HG02798 (cell line): ENCODE results near the gene CILP.
"Not testable (repeated sequence)": the region's sequence is repeated elsewhere in the genome, so short reads cannot be mapped to it uniquely, and the experiment has no call there.

Source experiments
- ATAC-seq: cut with Tn5 transposase; IDR thresholded peaks from one replicate; pipeline ENCODE4 v1.9.1; 2021; ENCODE audit warnings: mild to moderate bottlenecking; ENCODE audit not compliant: unreplicated experiment, poor library complexity

CILP gene

DNA sequence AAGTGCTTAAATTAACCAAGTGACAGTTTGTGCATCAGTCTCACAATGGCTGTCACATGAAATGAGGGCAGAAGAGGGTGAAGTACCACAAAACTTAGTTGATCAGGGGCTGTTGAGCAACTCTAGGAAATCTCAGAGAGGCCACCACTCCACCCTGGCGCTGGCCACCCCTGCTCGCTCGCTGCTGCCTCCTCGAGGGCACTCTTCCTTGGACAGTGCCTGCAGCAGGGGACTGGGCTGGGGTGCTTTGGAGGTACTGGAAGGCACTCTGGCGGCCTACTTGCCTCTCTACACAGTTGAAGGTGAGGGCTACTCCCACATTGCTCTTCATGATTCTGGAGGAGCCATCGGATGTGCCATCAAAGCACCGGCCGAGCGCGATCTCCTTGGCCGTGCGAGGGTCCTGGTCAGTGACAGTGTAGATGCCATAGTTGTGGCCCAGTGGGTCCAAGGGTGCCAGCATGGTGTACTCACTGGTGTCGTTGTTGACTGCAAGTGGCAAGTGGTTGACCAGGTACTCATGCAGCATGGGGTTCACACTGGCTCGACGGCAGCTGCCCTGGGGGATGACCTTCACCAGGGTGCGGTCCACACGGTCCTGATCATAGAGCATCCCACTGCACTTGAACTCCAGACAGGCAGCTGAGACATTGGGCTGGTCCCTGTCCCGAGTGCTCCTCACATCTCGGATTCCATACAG is 14.5 kb downstream of the CILP start:
- ATAC-seq = no peak

- ATAC-seq = no peak
These were observed 15.7 kb downstream of the CILP start for GRCh38 chr15:65195548-65195923.

DNA sequence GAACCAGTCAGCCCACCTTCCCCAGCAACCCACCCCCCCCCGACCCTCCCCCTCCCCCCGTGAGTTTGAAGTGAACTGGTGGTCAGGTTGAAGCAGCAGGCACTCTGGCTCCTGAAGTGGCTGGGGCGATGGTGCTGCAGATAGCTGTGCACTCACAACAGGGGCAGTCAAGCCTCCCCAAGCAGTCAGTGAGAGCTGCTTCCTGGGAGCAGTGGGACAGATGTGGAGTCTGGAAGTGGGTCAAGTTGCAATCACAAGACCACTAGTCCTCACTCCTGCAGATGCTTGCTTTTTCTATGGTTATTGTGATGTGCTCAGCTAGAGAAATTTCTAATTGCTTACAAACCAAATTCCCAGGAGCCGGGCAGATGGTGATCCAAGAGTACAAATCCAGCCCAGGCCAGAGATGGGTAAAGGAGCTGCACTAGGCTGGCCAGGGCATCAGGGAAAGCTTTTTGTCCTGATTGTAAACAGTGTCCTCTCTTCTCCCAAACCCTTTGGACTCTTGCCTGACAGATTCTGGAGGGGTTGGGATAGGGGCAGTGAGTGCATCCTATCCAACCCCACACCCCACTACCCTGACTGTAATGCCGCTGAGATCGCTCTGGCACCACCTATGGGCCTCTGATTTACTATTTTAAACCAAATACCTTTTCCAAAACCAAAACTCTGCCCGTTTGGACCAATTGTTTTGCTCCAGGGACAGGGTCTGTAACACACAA is 16.3 kb downstream of the CILP start:
- no peak for ATAC-seq

DNA sequence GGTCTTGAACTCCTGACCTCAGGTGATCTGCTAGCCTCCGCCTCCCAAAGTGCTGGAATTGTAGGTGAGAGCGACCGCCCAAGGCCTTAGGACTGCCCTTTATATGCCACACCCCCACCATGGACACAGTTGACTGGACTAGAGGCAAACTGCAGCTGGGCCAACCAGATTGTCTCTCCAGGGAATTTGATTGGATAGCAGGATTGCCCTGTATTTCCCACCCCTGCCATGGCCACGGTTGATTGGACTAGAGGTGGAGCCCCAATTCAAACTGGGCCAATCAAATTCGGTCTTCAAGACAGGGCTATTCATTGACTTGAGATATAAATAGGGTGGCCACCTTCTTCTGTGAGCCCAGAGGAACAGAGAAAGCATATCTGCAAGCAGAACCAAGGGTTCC is 19.3 kb downstream of the CILP start:
- ATAC-seq = no peak

DNA sequence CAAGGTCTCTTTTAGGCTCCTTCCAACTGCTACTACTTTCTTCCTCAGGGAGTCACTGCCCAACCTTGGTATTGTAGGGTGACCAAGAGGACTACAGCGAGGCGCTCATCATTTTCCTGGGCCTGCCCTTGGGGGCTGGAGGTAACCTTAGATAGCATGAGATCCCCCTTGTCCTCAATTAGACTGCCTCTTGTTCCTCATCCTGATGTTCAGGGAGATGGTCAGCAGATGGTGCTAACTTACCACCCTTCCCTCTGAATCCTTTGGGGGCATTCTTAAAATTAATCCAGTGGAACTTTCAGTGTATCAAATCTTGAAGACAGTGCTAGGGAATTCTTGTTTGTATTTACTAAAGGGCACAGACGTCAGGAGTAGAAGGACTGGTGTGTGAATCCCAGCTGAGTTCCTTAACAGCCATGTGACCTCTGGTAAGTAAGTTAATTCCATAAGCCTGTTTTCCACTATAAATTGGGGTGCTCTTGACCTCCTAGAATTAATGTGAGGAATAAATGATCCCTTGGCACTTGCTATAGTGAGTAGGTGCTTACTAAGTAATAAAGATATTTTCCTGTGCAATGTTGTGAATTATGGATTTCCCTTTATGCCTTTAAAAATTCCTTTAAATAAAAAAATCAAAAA is 22.1 kb downstream of the CILP start:
- no peak for ATAC-seq

GRCh38 chr15:65188472-65188871 is 22.8 kb downstream of the CILP start:
- ATAC-seq = not testable (repeated sequence)

DNA sequence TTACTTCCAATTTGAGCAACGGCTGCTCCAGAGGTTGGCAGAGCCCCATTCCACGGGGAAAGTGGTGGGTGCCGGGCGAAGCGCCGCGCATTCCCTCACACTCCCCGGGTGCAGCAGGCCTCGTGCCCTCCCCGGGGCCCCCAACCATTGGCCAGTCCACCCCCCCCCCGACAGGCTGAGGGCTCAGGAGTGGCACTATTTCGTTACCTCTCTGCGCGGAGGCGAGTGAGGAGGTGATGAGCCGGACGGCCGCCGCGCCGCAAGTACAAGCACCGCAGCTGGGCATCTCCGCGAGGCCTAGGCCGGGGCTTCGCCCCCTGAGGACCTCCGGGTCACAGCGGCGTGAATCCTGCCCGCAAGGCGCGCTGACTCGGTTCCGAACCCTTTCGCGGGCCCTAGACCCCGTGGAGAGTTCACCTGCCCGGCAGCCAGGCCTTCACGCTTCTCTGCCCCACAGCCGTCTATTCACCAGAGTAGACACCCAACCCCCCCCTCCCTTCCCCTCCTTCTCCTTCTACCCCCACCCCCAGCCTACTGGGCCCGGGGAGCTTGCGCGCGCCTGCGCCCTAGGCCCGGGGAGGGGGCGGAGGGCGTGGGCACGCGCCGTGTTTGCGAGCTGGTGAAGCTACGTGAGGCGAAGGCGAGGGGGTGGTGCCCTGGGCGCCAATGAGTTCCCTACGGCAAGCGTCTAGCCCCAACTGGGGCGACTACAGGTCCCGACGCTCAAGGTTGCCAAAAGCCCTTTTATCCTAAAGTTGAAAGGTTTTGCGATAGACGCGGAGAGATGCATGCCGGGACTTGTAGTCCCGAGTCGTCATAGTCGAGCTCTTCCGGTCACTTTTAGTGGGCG is 26.2 kb downstream of the CILP start, which contains the start of gene CLPX:
Gene CLPX (minus strand): TSS at position 475 of the 850 bp plus-strand sequence. CDS start 189 bp downstream, at position 286.
- ATAC-seq = peak; percentile 86

DNA sequence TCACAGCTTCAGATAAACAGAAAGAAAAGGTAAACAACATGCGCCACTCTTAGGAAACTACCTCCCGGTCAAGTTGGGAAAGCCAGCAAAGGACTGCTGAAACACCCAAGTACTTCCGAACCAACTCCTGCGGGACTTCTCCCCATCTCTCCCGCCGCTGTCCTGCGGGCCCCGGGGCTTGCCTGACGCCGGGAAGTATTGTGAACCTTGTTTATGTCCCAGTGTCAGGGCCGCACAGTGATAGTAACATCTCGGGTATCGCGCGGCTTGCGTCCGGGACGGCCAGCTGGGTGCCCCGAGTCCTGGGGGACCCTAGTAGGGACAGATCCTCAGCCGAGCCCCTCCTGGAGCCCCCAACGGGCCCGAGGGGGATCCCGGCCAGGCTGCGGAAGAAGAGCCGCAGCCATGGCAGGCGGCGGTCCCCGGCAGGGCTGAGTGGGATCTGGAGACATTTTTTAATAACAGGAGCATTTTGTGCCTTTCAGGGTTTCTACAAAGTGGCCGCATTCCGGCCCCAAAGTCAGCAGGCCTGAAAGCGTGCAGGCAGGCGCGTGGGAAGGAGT is 26.9 kb downstream of the CILP start:
- peak; percentile 19 for ATAC-seq

GRCh38 chr15:65183865-65184159 is 27.5 kb downstream of the CILP start:
- no peak for ATAC-seq

DNA sequence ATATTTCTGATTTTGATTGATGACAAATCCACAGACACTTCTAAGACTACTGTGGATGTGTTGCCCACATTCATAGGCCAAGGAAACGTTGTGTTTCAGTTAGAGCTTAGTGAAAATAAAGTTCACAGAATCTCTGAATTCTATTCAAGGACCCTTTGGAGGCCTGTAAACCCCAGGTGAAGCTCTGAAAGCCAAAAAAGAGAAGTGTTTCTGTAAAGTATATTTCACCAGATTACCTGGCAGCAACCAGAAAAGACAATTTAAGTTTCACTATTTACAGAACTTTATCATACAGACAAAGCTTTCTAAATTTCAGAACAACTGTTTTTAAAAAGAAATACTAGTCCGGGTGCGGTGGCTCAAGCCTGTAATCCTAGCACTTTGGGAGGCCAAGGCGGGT is 28.7 kb downstream of the CILP start:
- no peak for ATAC-seq

DNA sequence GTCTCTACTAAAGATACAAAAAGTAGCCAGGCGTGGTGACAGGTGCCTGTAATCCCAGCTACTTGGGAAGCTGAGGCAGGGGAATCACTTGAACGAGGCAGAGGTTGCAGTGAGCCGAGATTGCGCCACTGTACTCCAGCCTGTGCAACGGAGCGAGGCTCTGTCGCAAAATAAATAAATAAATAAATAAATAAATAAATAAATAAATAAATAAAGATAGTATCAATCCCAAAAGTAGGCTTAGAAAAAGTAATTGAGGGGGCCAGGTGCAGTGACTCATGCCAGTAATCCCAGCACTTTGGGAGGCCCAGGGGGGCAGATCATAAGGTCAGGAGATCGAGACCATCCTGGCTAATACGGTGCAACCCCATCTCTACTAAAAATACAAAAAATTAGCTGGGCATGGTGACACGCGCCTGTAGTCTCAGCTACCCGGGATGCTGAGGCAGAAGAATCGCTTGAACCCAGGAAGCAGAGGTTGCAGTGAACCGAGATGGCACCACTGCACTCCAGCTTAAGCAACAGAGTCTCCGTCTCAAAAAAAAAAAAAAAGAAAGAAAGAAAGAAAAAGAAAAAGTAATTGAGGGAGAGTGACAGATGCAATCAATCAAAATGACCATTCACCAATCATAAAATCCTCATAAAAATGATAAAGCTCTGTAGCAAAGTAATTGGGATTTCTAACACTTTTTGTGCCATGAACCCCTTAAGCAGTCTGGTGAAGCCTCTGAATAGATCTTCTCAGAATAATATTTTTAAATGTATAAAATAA is 29.5 kb downstream of the CILP start:
- ATAC-seq = not testable (repeated sequence)

DNA sequence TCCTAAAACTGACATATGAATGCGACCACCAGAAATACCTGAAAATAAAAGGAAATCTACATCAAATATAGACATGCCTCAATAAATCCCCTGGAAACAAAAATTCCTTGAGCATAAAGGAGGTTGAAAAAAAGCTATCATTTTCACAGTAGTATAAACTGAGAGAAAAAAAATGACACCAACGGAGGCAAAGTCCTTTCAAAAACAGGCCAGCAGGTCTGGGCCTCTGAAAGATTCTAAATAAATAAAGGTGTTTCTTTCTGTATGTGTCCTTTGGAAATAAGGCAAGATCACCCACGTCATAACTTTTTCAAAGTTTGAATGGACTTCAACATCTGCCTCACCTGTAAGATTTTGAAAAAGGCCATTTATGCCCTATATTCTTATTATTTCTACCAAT is 31.1 kb downstream of the CILP start:
- no peak for ATAC-seq

DNA sequence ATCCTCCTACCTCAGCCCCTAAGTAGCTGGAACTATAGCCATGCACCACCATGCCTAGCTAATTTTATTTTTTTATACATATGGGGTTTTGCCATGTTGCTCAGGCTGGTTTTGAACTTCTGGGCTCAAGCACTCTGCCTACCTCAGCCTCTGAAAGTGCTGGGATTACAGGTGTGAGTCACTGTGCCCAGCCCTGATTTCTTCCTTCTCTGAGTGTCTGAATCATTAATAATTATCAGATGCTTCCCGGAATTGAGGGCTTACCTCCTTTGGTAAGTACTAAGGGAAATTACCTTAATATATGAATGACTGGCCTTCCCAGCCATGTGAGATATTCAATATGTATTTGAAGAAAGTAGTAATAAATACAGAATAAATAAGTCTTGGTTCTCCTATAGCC is 33.4 kb downstream of the CILP start:
- ATAC-seq = no peak

DNA sequence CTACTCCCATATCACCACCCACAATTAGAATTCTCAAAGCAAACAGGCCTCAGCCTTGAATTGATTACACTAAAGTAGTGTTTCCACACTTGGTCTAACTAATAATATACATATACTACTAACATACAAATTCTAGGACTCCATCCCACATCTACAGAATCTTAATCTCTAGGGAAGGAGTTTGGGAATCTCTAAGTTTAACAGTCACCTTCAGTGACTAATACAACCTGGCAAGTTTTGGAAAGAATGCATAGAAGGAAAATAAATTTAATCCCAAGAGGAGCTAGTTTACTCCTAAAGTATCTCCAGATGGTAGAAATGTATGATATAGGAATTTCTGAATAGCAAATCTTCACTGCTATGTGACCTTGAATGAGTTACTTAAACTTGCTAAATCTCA is 35.2 kb downstream of the CILP start:
- ATAC-seq = no peak

DNA sequence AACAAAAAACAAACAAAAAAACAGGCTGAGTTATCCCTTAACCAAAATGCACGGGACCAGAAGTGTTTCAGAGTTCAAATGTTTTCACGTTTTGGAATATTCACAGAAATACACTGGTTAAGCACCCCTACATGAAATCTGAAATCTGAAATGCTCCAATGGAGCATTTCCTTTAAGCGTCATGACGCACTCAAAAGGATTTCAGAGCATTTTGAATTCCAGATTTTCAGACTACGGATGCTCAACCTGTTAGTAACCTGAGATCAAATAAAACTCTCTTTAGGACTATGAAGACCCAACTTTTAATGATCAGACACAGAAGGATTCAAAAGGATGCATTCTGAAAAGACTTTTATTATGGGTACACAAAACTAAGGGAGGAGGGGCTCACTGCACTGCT is 35.8 kb downstream of the CILP start:
- ATAC-seq = no peak

DNA sequence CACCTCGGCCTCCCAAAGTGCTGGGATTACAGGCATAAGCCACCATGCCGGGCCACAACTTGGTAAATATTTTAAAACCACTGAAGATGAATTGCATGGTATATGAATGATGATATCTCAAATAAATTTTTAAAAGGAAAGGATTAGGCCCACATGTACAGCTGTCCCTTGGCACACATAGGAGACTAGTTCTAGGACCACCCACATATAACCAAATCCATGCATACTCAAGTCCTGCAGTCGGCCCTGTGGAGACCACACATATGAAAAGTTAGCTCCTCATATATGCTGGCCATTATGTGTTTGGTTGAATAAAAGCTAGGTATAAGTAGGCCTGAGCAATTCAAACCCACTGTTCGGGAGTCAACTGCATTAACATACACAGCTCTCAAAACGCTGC is 36.8 kb downstream of the CILP start:
- ATAC-seq = no peak

DNA sequence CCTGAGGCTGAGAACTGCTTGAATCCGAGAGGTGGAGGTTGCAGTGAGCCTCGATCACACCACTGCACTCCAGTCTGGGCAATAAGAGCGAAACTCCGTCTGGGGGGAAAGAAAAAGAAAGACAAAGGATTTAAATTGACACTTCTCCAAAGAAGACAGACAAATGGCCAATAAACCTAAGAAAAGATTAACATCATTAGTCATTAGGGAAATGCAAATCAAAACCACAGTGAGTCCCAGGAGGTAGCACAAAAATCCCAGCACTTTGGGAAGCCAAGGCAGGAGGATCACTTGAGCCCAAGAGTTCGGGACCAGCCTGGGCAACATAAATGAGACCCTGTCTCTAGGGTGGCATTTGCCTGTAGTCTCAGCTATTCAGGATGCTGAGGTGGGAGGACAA is 38.7 kb downstream of the CILP start:
- no peak for ATAC-seq

- no peak for ATAC-seq
These were observed 39.8 kb downstream of the CILP start for GRCh38 chr15:65171428-65171827.

DNA sequence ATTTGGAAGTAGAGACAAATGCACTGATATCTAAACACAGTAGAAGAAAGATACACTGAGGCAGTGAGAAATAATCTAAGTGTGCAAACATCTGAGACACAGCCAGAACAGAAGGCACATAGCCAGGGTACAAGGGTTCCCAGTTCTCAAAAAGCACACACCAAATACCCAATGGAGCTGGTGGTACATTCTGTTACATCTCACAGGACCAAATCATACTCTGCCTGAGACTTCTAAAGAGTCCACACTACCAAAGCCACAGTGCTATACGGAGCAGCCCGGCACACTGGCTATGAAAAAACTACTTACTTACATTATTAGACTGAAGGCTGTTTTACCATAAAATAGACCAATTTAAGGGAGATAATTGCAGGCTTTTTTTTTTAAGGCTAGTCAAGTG is 45.4 kb downstream of the CILP start:
- ATAC-seq = no peak

GRCh38 chr15:65164139-65164538 is 47.1 kb downstream of the CILP start:
- ATAC-seq = no peak
